Lower lobe of right lung (tissue), 2 donors: ENCODE data around the gene CPSF3. TPM values are rescaled to one million over a fixed set of nuclear protein-coding genes. Genes with fewer than 3 reads are reported as not detected.

Experiments used
- ATAC-seq, 2 donors: fragments of 200-7000 bp; cut with Tn5 transposase; one replicate each; pipeline ENCODE4 v1.9.1; 2020 to 2022; ENCODE audit warnings: mild to moderate bottlenecking in 2 of 2, moderate library complexity in 2 of 2
- DNase-seq: peaks from one replicate; pipeline ENCODE4 v3.0.0-alpha.2; 2020
- H3K27ac ChIP-seq: fragments of 200-600 bp; one replicate; pipeline ENCODE4 v1.8.0; 2022
- H3K27me3 ChIP-seq: fragments of 200-600 bp; one replicate; pipeline ENCODE4 v1.8.0; 2022; ENCODE audit warnings: low read depth
- H3K36me3 ChIP-seq: fragments of 200-600 bp; one replicate; pipeline ENCODE4 v1.8.0; 2022; ENCODE audit warnings: mild to moderate bottlenecking
- H3K4me1 ChIP-seq: fragments of 200-600 bp; one replicate; pipeline ENCODE4 v1.8.0; 2022
- H3K4me3 ChIP-seq: fragments of 200-600 bp; one replicate; pipeline ENCODE4 v1.8.0; 2022; ENCODE audit warnings: mild to moderate bottlenecking
- H3K9me3 ChIP-seq: fragments of 200-600 bp; one replicate; pipeline ENCODE4 v1.8.0; 2022
- intact Hi-C: fragments of 100-400 bp; cut with DNase I; formaldehyde crosslinking; loops from one replicate; pipeline ENCODE4 v1.11.0; 2022
- total RNA-seq: library from RNA; stranded (reverse); fragmentation: NEBNext Ultra II Directional; extraction: Animal tissue kit (Norgen Biotek cat#: 25700); gene quantifications from one replicate; pipeline ENCODE4 v1.2.1, GENCODE V29; 2021
- TF ChIP-seq, protein P1 (sequence below): fragments of 200-600 bp; IDR thresholded peaks from one replicate; pipeline ENCODE4 v1.8.0; 2022; ENCODE audit warnings: antibody characterized with exemption, mild to moderate bottlenecking
- donor health status: DM: no; HTN: yes; CAD: no; lungs with severe emphysema.

CPSF3 gene
- total RNA-seq, 1 donor from 2014 or later: 26.2 TPM

DNA sequence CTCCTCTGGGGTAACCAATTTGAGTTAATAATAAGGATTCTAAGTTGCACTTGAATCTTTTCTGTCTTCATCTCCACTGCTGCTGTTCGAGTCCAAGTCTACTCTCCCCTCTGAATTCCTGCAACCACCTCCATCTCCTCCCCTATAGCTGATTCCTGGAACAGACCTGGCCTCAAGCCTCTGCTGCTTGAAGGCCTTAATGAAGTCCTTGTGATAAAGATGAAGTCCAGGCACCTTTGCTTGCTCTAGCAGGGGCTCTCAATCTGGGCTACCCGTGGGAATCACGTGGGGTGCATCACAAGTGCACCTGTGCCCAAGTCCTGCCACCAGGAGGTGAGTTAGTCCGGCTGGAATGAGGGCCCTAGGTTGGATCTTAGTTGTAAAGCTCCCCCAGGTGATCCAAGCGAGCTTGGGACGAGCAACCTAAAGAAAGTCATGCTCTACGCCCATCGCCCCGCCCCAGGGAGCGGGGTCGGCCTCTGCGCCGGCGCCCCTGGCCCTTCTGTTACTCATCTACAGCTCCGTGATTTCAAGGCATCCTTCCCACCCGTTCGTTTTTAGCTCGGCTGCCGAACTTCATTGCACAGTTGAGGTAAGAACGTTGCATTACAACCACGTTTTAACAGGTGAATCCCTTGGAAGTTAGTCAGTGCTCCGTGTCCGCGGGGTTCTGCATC, 50.0 kb downstream of the CPSF3 start:
- TF ChIP-seq, protein P1, sequence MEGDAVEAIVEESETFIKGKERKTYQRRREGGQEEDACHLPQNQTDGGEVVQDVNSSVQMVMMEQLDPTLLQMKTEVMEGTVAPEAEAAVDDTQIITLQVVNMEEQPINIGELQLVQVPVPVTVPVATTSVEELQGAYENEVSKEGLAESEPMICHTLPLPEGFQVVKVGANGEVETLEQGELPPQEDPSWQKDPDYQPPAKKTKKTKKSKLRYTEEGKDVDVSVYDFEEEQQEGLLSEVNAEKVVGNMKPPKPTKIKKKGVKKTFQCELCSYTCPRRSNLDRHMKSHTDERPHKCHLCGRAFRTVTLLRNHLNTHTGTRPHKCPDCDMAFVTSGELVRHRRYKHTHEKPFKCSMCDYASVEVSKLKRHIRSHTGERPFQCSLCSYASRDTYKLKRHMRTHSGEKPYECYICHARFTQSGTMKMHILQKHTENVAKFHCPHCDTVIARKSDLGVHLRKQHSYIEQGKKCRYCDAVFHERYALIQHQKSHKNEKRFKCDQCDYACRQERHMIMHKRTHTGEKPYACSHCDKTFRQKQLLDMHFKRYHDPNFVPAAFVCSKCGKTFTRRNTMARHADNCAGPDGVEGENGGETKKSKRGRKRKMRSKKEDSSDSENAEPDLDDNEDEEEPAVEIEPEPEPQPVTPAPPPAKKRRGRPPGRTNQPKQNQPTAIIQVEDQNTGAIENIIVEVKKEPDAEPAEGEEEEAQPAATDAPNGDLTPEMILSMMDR: peak; percentile 9
- intact Hi-C loops: no loop called here
- H3K4me3 ChIP-seq: peak overlapping the region; percentile 89
- peak; percentile 15 to 27 for ATAC-seq
- no peaks in the 10 kb centered on the region for H3K27me3 ChIP-seq
- peaks cover 33% of the 10 kb centered on the region for H3K4me1 ChIP-seq
- H3K36me3 ChIP-seq: peaks cover 6% of the 10 kb centered on the region
- no peaks in the 10 kb centered on the region for H3K9me3 ChIP-seq
- H3K27ac ChIP-seq: peak overlapping the region; percentile 94
- no peak for DNase-seq

DNA sequence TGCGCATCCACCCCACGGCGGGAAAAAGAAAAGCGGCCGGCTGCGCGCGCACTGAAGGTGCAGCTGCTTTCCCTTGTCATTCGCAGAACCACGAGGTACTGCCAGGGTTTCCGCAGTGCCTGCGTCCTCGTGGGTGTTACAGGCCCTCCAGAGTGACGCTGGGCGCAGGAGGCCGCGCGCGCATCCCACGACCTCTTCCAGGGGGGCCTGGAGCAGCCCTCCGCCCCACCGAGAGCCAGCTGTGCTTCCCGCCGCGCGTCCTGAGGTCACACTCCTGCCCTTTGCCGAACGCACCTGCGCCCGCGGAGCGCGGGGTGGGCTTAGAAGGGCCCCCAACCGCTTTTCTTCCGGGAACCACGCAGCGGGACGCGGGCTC, 50.5 kb downstream of the CPSF3 start:
- peak; percentile 73 for DNase-seq
- Histone ChIP-seq H3K36me3 (peaks cover 9% of the 10 kb centered on the region), H3K4me1 (peaks cover 33% of the 10 kb centered on the region), H3K9me3 (no peaks in the 10 kb centered on the region), H3K27me3 (no peaks in the 10 kb centered on the region), H3K27ac (peak overlapping the region; percentile 94), H3K4me3 (peak overlapping the region; percentile 89)
- TF ChIP-seq, protein P1: no peak
- intact Hi-C loops: no loop called here
- peak; percentile 65 to 68 for ATAC-seq

DNA sequence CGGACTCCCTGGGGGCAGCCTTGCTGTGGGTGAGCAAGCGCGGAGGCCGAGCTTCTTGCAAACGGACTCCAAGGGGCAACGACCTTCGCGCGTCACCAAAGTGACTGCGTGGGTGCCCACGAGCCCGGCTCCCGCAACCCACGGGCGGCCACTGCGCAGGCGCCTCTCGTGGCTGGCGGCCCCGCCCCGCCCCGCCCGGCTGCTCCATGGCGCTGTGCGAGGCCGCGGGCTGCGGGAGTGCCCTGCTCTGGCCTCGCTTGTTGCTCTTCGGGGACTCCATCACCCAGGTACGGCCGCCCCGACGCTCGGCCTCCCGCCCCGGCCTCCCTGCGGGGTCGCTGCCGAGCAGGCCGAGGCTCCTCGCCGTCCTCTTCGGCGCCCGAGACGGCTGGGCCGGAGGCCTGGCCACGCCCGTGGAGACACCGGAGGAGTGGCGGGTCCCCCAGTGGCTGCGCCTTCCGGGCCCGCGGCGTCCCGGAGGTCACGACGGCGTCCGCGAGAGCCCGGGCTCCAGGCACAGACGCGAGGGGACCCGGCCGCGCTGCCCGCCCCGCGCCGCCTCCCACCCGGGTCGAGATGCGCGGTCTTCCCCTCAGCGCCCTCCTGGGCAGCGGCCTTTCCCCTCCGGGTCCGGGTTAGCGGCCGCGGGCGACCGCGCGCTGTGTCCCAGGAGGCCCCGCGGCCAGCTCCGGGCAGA, 51.1 kb downstream of the CPSF3 start, which contains the start of gene IAH1:
IAH1 (plus strand) TSS at position 191 of the 697 bp plus-strand sequence; CDS start at position 207, 16 bp downstream.
- H3K27me3 ChIP-seq: no peaks in the 10 kb centered on the region
- ATAC-seq (peak; percentile 95 to 96), DNase-seq (peak; percentile 83)
- H3K27ac ChIP-seq: peak within 1 kb of the TSS; percentile 94
- intact Hi-C loops: no loop called here
- H3K9me3 ChIP-seq: no peaks in the 10 kb centered on the region
- H3K36me3 ChIP-seq: peaks cover 14% of the 10 kb centered on the region
- H3K4me1 ChIP-seq: peaks cover 33% of the 10 kb centered on the region
- TF ChIP-seq, protein P1: no peak
- peak within 1 kb of the TSS; percentile 89 for H3K4me3 ChIP-seq

DNA sequence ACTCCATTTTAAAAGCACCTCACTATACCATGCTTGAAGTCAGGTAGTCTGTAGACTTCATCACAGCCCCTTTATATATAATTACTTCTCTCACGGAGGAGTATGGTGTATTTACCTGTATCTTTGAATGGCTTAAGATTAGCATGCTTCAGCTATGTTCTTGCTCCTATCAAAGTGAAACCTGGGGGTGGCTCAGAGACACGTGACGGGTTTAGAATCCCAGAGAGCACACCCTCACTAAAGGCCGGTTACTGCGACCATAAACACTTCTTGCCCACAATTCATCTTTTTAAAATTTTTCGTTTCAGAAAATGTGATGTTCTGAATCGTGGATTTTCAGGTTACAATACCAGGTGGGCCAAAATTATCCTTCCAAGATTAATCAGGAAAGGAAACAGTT, 54.5 kb downstream of the CPSF3 start:
- H3K36me3 ChIP-seq: peaks cover 48% of the 10 kb centered on the region
- intact Hi-C loops: no loop called here
- DNase-seq: no peak
- ATAC-seq: no peak
- H3K27ac ChIP-seq: no peak overlapping the region
- H3K4me3 ChIP-seq: no peak overlapping the region
- TF ChIP-seq, protein P1: no peak
- peaks cover 33% of the 10 kb centered on the region for H3K4me1 ChIP-seq
- no peaks in the 10 kb centered on the region for H3K9me3 ChIP-seq
- H3K27me3 ChIP-seq: no peaks in the 10 kb centered on the region

DNA sequence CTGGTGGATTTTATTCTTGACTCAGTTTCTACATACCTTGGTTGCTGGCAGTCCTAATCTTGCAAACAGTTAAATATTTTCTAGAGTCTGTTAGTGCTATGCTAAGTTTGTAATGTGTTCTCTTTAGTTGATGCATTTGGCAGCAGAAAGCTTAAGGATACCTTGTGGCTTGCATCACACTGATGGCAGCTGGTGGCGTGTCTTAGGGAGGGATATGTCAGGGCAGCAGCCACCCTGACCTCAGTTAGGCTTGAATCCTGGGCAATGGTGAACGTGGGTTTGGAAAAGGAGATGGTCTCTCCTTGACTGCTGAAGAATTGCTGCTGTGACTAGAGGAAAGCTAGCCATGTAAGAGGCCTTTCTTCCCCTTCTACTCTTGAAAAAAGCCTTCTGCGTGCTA, 55.1 kb downstream of the CPSF3 start:
- Histone ChIP-seq H3K27me3 (no peaks in the 10 kb centered on the region), H3K9me3 (no peaks in the 10 kb centered on the region), H3K36me3 (peaks cover 54% of the 10 kb centered on the region), H3K4me1 (peaks cover 29% of the 10 kb centered on the region), H3K4me3 (no peak overlapping the region), H3K27ac (no peak overlapping the region)
- DNase-seq: no peak
- TF ChIP-seq, protein P1: no peak
- intact Hi-C loops: no loop called here
- ATAC-seq: no peak
